ENCODE measurements around the gene SRM. TPM values are rescaled to one million over a fixed set of nuclear protein-coding genes. Genes with fewer than 3 reads are reported as not detected.

SRM gene
- total RNA-seq, 1 experiment from 2014 or later, result 249 TPM

DNA sequence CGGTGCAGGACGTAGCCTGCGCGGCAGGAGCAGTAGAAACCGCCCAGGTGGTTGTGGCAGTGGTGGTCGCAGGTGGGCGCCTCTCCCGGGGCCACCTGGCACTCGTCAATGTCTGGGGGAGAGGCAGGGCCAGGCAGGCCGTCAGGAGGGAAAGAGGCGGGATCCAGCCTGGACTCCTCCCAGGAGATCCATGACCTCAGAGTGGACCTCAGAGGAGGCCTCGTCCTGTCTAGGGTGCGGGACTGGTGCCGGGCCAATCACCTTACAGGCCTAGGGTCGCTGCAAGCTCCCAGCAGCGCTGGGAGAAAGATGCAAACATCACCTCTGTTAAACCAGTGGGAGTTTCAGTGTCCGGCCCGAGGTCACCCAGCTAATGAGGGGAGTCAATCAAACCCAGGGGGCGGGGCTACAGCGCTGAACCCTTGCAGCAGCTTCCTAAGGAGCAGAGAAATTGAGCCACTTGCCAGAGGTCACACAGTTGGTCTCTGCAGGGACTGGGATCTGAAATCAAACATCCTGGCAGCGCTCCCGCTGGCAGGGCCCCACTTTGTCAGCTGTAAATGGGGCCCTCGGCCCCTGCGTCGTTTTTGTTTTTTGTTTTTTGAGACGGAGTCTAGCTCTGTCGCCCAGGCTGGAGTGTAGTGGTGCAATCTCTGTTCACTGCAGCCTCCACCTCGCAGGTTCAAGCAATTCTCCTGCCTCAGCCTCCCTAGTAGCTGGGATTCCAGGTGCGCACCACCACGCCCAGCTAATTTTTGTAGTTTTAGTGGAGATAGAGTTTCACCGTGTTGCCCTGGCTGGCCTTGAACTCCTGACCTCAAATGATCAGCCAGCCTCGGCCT is 14.2 kb downstream of the SRM start:
- no peaks in the 10 kb centered on the region for H3K27me3 ChIP-seq (ENCODE audit: control insufficient read depth, insufficient read depth, low read length)
- ChIA-PET POLR2A (no interaction called here), CTCF (no interaction called here)
- no peaks in the 10 kb centered on the region for H3K36me3 ChIP-seq (ENCODE audit: control insufficient read depth, insufficient read depth, low read length)
- H3K27ac ChIP-seq (ENCODE audit: low read length), result no peak overlapping the region
- no peak overlapping the region for H3K4me3 ChIP-seq (ENCODE audit: low read depth in 2 of 2, low read length in 2 of 2)
- H3K9me3 ChIP-seq (ENCODE audit: control insufficient read depth, insufficient read depth, low read depth, low read length), result no peaks in the 10 kb centered on the region
- ATAC-seq (peak; percentile 61), DNase-seq (ENCODE audit: low read depth, low spot score) (no peak)
- no peaks in the 10 kb centered on the region for H3K4me1 ChIP-seq (ENCODE audit: control insufficient read depth, insufficient read depth, low read length)
- intact Hi-C loops (cut with micrococcal nuclease; ENCODE audit: unreplicated experiment), result no loop called here
- TF ChIP-seq SIN3A (IDR thresholded peaks at IDR 0.05; ENCODE audit: borderline replicate concordance, insufficient read depth, low read depth, low read length), result no peak
- TF ChIP-seq TCF7L2 (IDR thresholded peaks at IDR 0.05; ENCODE audit: low read depth, low read length), result no peak
- TF ChIP-seq, protein P1, sequence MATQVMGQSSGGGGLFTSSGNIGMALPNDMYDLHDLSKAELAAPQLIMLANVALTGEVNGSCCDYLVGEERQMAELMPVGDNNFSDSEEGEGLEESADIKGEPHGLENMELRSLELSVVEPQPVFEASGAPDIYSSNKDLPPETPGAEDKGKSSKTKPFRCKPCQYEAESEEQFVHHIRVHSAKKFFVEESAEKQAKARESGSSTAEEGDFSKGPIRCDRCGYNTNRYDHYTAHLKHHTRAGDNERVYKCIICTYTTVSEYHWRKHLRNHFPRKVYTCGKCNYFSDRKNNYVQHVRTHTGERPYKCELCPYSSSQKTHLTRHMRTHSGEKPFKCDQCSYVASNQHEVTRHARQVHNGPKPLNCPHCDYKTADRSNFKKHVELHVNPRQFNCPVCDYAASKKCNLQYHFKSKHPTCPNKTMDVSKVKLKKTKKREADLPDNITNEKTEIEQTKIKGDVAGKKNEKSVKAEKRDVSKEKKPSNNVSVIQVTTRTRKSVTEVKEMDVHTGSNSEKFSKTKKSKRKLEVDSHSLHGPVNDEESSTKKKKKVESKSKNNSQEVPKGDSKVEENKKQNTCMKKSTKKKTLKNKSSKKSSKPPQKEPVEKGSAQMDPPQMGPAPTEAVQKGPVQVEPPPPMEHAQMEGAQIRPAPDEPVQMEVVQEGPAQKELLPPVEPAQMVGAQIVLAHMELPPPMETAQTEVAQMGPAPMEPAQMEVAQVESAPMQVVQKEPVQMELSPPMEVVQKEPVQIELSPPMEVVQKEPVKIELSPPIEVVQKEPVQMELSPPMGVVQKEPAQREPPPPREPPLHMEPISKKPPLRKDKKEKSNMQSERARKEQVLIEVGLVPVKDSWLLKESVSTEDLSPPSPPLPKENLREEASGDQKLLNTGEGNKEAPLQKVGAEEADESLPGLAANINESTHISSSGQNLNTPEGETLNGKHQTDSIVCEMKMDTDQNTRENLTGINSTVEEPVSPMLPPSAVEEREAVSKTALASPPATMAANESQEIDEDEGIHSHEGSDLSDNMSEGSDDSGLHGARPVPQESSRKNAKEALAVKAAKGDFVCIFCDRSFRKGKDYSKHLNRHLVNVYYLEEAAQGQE (IDR thresholded peaks at IDR 0.05; ENCODE audit: insufficient read depth in 1 of 2, low read depth in 2 of 2, low read length in 1 of 2), result no peak
- no peak for TF ChIP-seq POLR2AphosphoS5 (IDR thresholded peaks at IDR 0.05; ENCODE audit: low read depth, low read length)
- TF ChIP-seq, protein P2, sequence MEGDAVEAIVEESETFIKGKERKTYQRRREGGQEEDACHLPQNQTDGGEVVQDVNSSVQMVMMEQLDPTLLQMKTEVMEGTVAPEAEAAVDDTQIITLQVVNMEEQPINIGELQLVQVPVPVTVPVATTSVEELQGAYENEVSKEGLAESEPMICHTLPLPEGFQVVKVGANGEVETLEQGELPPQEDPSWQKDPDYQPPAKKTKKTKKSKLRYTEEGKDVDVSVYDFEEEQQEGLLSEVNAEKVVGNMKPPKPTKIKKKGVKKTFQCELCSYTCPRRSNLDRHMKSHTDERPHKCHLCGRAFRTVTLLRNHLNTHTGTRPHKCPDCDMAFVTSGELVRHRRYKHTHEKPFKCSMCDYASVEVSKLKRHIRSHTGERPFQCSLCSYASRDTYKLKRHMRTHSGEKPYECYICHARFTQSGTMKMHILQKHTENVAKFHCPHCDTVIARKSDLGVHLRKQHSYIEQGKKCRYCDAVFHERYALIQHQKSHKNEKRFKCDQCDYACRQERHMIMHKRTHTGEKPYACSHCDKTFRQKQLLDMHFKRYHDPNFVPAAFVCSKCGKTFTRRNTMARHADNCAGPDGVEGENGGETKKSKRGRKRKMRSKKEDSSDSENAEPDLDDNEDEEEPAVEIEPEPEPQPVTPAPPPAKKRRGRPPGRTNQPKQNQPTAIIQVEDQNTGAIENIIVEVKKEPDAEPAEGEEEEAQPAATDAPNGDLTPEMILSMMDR (IDR thresholded peaks at IDR 0.05), result no peak
- BruUV-seq (replicated peaks), result no TSS peak
- in situ Hi-C loops (cut with HindIII; ENCODE audit: low pct_unique_long_range_greater_than_20kb, low sequenced_read_pairs), result no loop called here

DNA sequence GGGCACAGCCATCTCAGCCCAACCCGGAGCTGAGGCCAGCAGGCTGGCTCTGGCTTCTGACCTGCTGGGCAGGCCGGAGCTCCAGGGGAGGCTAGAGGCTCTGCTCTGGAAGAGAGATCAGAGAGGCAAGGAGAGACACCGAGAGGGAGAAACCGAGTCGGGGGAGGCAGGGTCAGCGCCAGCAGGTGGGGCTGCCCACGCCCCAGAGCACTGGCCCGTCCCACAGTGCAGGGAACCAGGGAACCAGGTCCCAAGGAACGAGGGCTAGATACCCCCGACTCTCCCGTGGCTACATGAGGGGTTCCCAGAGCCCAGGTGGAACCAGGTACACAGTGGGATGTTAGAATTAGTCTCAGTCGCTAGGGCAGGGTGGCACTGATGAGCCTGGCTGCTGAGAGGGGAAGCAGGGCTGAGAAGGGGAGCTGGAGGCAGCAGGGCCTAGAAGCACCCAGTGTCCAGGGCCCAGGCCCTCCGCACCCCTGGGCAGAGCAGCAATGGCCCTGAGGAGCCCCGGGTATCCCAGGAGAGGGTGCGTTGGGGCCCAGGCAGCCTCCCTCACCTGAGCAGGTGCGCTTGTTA is 14.9 kb downstream of the SRM start:
- BruUV-seq (replicated peaks), result no TSS peak
- ATAC-seq (peak; percentile 57), DNase-seq (ENCODE audit: low read depth, low spot score) (no peak)
- Histone ChIP-seq H3K4me3 (ENCODE audit: low read depth in 2 of 2, low read length in 2 of 2) (no peak overlapping the region), H3K27me3 (ENCODE audit: control insufficient read depth, insufficient read depth, low read length) (no peaks in the 10 kb centered on the region), H3K4me1 (ENCODE audit: control insufficient read depth, insufficient read depth, low read length) (no peaks in the 10 kb centered on the region), H3K9me3 (ENCODE audit: control insufficient read depth, insufficient read depth, low read depth, low read length) (no peaks in the 10 kb centered on the region), H3K27ac (ENCODE audit: low read length) (no peak overlapping the region), H3K36me3 (ENCODE audit: control insufficient read depth, insufficient read depth, low read length) (no peaks in the 10 kb centered on the region)
- ChIA-PET POLR2A (no interaction called here), CTCF (no interaction called here)
- TF ChIP-seq, protein P2 (IDR thresholded peaks at IDR 0.05), result no peak
- no peak for TF ChIP-seq SIN3A (IDR thresholded peaks at IDR 0.05; ENCODE audit: borderline replicate concordance, insufficient read depth, low read depth, low read length)
- no peak for TF ChIP-seq POLR2AphosphoS5 (IDR thresholded peaks at IDR 0.05; ENCODE audit: low read depth, low read length)
- TF ChIP-seq TCF7L2 (IDR thresholded peaks at IDR 0.05; ENCODE audit: low read depth, low read length), result no peak
- TF ChIP-seq, protein P1 (IDR thresholded peaks at IDR 0.05; ENCODE audit: insufficient read depth in 1 of 2, low read depth in 2 of 2, low read length in 1 of 2), result no peak
- intact Hi-C loops (cut with micrococcal nuclease; ENCODE audit: unreplicated experiment), result no loop called here
- in situ Hi-C loops (cut with HindIII; ENCODE audit: low pct_unique_long_range_greater_than_20kb, low sequenced_read_pairs), result no loop called here
